GM23248 (cell line): ENCODE measurements around the gene MAML3.

Experiments used
- EZH2 ChIP-seq: fragments of 200-600 bp; sonication (generic); IDR thresholded peaks from 2 replicates; pipeline ENCODE4 v1.6.1; 2018; ENCODE audit warnings: antibody characterized with exemption, mild to moderate bottlenecking; ENCODE audit not compliant: insufficient read depth, poor library complexity, severe bottlenecking
- EZH2phosphoT487 ChIP-seq: fragments of 200-600 bp; sonication (generic); IDR thresholded peaks from 2 replicates; pipeline ENCODE4 v1.6.1; 2018; ENCODE audit warnings: antibody characterized with exemption, moderate library complexity, mild to moderate bottlenecking, low read depth; ENCODE audit not compliant: insufficient read depth

GRCh38 chr4:139700568-139700967, 453.4 kb downstream of the MAML3 start:
- TF ChIP-seq EZH2, result no peak
- no peak for TF ChIP-seq EZH2phosphoT487
